C1 segment of cervical spinal cord (tissue), 14 donors: ENCODE results near the gene ATP2B1.

Experiments
- DNase-seq, 14 donors: peaks; one replicate each; lab custom pipeline; 2025; lab: John Stamatoyannopoulos, UW

Gene ATP2B1

GRCh38 chr12:89542912-89543592 is 165.6 kb downstream of the ATP2B1 start:
- peak in 7 of 14 donors; percentile 4 to 44 (median 15) for DNase-seq

DNA sequence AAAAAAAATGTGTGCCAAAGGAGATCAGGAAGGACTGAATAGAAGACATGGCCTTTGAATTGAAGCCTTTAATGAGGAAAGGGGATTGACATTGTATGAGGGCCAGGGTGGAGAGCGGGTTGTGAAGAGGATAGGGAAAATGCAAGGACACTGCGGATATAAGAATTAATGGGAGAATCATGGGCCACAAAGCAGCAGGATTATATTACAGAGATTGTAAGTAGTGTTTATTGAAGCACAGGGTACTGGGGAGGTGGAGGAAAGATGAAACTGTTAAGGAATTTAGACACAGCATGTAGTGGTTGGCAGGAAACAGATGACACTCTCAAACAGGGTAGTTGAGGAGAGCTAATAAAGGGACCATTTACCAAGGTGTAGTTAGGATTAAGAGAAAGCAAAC is 166.4 kb downstream of the ATP2B1 start:
- no peak for DNase-seq

DNA sequence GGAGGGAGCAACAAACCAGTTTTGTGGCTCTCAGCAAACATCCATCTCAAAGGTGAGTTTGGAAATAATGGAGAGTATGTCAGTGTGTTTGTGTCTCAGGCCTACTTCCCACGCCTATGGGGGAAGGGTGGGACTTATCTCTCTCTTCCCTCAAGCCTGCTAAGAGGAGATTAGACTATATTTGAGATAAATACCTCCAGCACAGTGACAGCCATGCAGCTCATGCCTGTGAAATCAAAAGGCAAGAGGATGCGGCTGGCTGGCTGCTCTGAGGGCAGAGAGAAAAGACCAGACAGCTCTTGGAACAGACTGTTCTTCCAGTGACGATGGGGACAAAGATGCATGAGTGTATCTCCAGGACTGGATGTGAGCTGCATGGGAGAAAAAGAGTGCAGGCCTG is 168.1 kb downstream of the ATP2B1 start:
- DNase-seq, result no peak

- no peak for DNase-seq
Observed at GRCh38 chr12:89539426-89540223, 169.0 kb downstream of the ATP2B1 start.

DNA sequence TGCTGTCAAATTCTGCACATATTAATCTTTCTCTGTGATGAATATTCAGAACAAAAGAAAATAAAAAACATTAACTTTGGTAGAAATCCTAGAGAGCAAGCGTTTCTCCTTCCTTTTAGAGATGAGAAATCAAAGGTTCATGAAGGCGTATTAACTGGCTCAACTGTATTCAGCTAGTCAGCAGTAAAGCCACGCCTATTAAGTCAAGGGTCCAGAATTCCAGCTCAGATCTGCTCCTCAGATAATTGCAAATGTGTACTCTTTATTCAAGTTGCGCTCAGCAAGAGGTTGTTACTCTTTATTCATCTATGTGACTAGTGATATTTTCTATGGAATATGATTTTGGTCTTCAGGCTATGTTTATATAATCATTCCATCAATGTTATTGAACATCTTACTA is 169.7 kb downstream of the ATP2B1 start:
- no peak for DNase-seq
